Nephron progenitor cell (in vitro differentiated cells): ENCODE results near the gene PUM2.
A peak's percentile ranks its signal among the peaks of the same experiment; 100 is the strongest.

Experiments used
- DNase-seq: peaks from one replicate; pipeline ENCODE4 v3.0.0; 2021
- H3K27ac Mint-ChIP-seq: 2 replicates; pipeline ENCODE4 v1.8.0; 2021; ENCODE audit warnings: mild to moderate bottlenecking, moderate library complexity, mixed read lengths
- H3K27me3 Mint-ChIP-seq: 2 replicates; pipeline ENCODE4 v1.8.0; 2021; ENCODE audit warnings: mild to moderate bottlenecking, low read depth, mixed read lengths; ENCODE audit not compliant: poor library complexity
- H3K36me3 Mint-ChIP-seq: 2 replicates; pipeline ENCODE4 v1.8.0; 2021; ENCODE audit warnings: low read depth, mixed read lengths
- H3K4me1 Mint-ChIP-seq: 2 replicates; pipeline ENCODE4 v1.8.0; 2021; ENCODE audit warnings: mixed read lengths
- H3K4me3 Mint-ChIP-seq: 2 replicates; pipeline ENCODE4 v1.8.0; 2021; ENCODE audit warnings: mild to moderate bottlenecking, moderate library complexity, mixed read lengths
- H3K9me3 Mint-ChIP-seq: 2 replicates; pipeline ENCODE4 v1.8.0; 2021; ENCODE audit warnings: mild to moderate bottlenecking, moderate library complexity, mixed read lengths
- CTCF ChIP-seq: fragments of 200-600 bp; sonication (generic); IDR thresholded peaks from 2 replicates; pipeline ENCODE4 v1.5.0; 2021; ENCODE audit warnings: antibody characterized with exemption

The PUM2 gene

DNA sequence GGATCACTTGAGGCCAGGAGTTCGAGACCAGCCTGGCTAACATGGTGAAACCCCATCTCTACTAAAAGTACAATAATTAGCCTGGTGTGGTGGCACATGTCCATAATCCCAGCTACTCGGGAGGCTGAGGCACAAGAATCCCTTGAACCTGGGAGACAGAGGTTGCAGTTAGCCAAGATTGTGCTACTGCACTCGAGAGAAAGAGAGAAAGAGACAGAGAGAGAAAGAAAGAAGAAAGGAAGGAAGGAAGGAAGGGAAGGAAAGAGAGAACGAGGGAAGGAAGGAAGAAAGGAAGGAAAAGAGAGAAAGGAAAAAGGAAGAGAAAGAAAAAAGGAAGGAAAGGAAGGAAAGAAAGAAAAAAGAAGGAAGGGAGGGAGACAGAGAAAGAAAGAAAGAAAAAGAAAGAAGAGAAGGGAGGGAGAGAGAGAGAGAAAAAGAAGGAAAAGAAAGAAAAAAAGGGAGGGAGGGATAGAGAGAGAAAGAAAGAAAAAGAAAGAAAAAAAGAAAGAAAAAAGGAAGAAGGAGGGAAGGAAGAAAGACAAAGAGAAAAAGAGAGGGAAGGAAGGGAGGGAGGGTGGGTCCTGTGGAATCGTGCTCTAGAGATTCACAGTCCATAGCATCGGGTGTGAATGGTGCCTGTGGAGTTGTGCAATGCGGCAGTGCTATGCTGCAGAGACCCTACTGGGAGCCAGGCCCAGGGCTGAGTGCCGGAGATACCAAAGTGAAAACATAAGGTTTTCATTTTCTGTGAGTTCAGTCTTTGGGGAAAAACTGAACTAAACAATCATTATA lies 121.1 kb downstream of the PUM2 start:
- peaks cover 7% of the 10 kb centered on the region for H3K9me3 Mint-ChIP-seq
- no peak overlapping the region for H3K4me3 Mint-ChIP-seq
- no peak overlapping the region for H3K27ac Mint-ChIP-seq

GRCh38 chr2:20227894-20228505 lies 122.6 kb downstream of the PUM2 start:
- peaks cover 7% of the 10 kb centered on the region for H3K9me3 Mint-ChIP-seq
- no peak overlapping the region for H3K27ac Mint-ChIP-seq
- H3K36me3 Mint-ChIP-seq = no peaks in the 10 kb centered on the region
- H3K4me3 Mint-ChIP-seq = no peak overlapping the region
- DNase-seq = no peak
- H3K27me3 Mint-ChIP-seq = peaks cover 4% of the 10 kb centered on the region
- TF ChIP-seq CTCF = no peak
- peaks cover 13% of the 10 kb centered on the region for H3K4me1 Mint-ChIP-seq

More for the DNA sequence above, 121.1 kb downstream of the PUM2 start:
- peaks cover 10% of the 10 kb centered on the region for H3K4me1 Mint-ChIP-seq
- DNase-seq = no peak
- peaks cover 4% of the 10 kb centered on the region for H3K27me3 Mint-ChIP-seq
- TF ChIP-seq CTCF = no peak
- H3K36me3 Mint-ChIP-seq = no peaks in the 10 kb centered on the region

DNA sequence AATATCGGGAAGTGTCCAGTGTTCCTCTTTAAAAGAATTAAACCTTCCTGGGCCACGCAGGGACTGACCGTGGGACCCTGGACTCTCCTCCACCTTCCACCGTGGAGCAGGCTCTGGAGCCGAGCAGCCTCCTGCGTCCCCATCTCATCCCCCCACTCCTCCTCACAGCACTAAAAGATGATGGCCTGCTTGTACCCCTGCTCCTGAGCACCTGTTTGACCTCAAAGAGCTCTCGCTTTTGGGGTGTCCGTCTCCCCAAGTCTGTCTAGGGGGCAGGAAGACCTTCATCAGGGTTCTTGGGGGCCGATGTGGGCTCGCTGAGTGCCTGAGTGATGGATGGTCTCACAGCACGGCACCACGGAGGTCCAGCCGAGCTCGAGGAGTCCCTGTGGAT lies 124.5 kb downstream of the PUM2 start:
- H3K27ac Mint-ChIP-seq = no peak overlapping the region
- peak overlapping the region; percentile 80 for H3K4me3 Mint-ChIP-seq
- H3K4me1 Mint-ChIP-seq = peaks cover 29% of the 10 kb centered on the region
- no peaks in the 10 kb centered on the region for H3K36me3 Mint-ChIP-seq
- DNase-seq = no peak
- H3K9me3 Mint-ChIP-seq = peaks cover 7% of the 10 kb centered on the region
- peaks cover 4% of the 10 kb centered on the region for H3K27me3 Mint-ChIP-seq
- TF ChIP-seq CTCF = no peak

- Mint-ChIP-seq H3K36me3 (no peaks in the 10 kb centered on the region), H3K27me3 (peaks cover under 1% of the 10 kb centered on the region), H3K27ac (no peak overlapping the region), H3K9me3 (peaks cover 3% of the 10 kb centered on the region), H3K4me1 (peaks cover 34% of the 10 kb centered on the region), H3K4me3 (peak overlapping the region; percentile 80)
- no peak for DNase-seq
- peak; percentile 36 for TF ChIP-seq CTCF
Observed at GRCh38 chr2:20225294-20226151, 125.1 kb downstream of the PUM2 start.

DNA sequence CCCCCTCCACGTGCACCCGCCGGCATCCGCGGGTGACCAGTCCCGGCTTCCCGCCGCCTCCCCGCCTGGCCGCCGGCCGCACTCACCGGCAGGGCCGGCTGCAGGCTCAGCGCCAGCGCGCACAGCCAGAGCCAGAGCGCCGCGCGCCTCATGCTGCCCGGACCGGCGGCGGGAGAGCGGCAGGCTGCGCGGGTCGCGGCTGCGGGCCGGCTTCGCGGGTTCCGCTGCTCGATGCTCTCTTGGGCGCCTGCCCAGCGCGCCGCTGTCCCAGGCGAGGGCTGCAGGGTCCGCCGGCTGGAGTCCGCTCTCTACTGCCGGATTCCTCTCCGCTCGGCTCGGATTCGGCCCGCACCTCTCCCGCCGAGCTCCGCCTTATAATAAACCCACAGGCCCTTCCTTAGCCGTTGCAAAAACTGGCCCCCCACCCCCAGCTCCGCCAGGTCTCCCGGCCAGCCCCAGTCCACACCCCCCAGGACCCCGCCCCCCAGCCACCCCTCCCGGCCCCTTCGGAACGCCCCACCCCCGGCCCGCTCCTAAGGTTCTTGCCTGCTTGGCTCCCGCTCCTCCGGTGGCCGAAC lies 125.8 kb downstream of the PUM2 start, which contains the start of gene SDC1:
SDC1 (minus strand) TSS at position 415 of the 578 bp plus-strand sequence; CDS start at position 152, 263 bp downstream.
- H3K36me3 Mint-ChIP-seq = no peaks in the 10 kb centered on the region
- TF ChIP-seq CTCF = no peak
- no peaks in the 10 kb centered on the region for H3K27me3 Mint-ChIP-seq
- peaks cover 3% of the 10 kb centered on the region for H3K9me3 Mint-ChIP-seq
- DNase-seq = peak; percentile 75
- H3K4me1 Mint-ChIP-seq = peaks cover 41% of the 10 kb centered on the region
- no peak within 1 kb of the TSS for H3K27ac Mint-ChIP-seq
- peak within 1 kb of the TSS; percentile 80 for H3K4me3 Mint-ChIP-seq
